Endothelial cell of umbilical vein (primary cell): Measurements from ENCODE around the gene NFIL3. TPM values are rescaled to one million over a fixed set of nuclear protein-coding genes. Genes with fewer than 3 reads are reported as not detected.

Source experiments
- BruUV-seq: library from RNA; stranded (reverse); fragments of 400-500 nt; replicated peaks from 2 replicates; lab custom pipeline; 2021; lab: Mats Ljungman, UMichigan
- CTCF ChIA-PET: fragments of 300-600, 350-600 bp; sonication (Branson Sonifier 250); formaldehyde crosslinking; loops from one replicate; lab custom pipeline; 2021; ENCODE audit warnings: antibody characterized with exemption, inconsistent platforms; lab: Charles Lee
- POLR2A ChIA-PET: fragments of 300-600, 350-600 bp; sonication (Branson Sonifier 250); formaldehyde crosslinking; loops from one replicate; lab custom pipeline; 2021; ENCODE audit warnings: antibody characterized with exemption, inconsistent platforms; lab: Charles Lee
- DNase-seq: peaks from one replicate; pipeline ENCODE4 v3.0.0-alpha.2; 2011; ENCODE audit warnings: low read depth, low spot score
- FAIRE-seq: peaks from 2 replicates; lab custom pipeline; 2011; peaks lifted over from hg19 to GRCh38; lab: Jason Lieb, UNC
- H2AFZ ChIP-seq: 2 replicates; pipeline ENCODE4 v1.6.0; 2012; ENCODE audit warnings: low read depth, low read length, control low read depth, inconsistent platforms
- H3K27ac ChIP-seq: 2 replicates; pipeline ENCODE4 v1.5.1; 2011; ENCODE audit warnings: low read depth, mild to moderate bottlenecking, control low read depth, low read length, moderate library complexity; ENCODE audit not compliant: insufficient read depth
- H3K27me3 ChIP-seq, 2 experiments: 2 replicates each; pipeline versions ENCODE4 v1.6.0 to v1.6.1; 2011; ENCODE audit warnings: low read length in 2 of 2, mixed read lengths in 1 of 2; ENCODE audit not compliant: control insufficient read depth in 2 of 2, insufficient read depth in 2 of 2
- H3K36me3 ChIP-seq, 2 experiments: 2 replicates in 1 of 2; 3 replicates in 1 of 2; pipeline ENCODE4 v1.5.1; 2011; ENCODE audit warnings: low read length in 2 of 2, mild to moderate bottlenecking in 1 of 2, moderate library complexity in 1 of 2; ENCODE audit not compliant: control insufficient read depth in 2 of 2, insufficient read depth in 2 of 2; ENCODE audit errors: extremely low read depth in 1 of 2
- H3K4me1 ChIP-seq: 3 replicates; pipeline ENCODE4 v1.5.1; 2011; ENCODE audit warnings: mild to moderate bottlenecking, low read length; ENCODE audit not compliant: control insufficient read depth, insufficient read depth; ENCODE audit errors: extremely low read depth
- H3K4me2 ChIP-seq: 2 replicates; pipeline ENCODE4 v1.6.1; 2011; ENCODE audit warnings: low read length, control low read depth, mixed read lengths; ENCODE audit not compliant: insufficient read depth
- H3K4me3 ChIP-seq, 3 experiments: fragments of 200-600 bp in 1 of 3; sonication (generic), shearing (Covaris generic) in 1 of 3; replicated peaks in 1 of 3; 2 replicates each; pipeline ENCODE4 v1.5.1; 2011 to 2016; ENCODE audit warnings: control low read depth in 3 of 3, low read length in 3 of 3, mild to moderate bottlenecking in 2 of 3, inconsistent platforms in 1 of 3, low read depth in 1 of 3, moderate library complexity in 1 of 3; ENCODE audit not compliant: insufficient read depth in 1 of 3
- H3K79me2 ChIP-seq: 2 replicates; pipeline ENCODE4 v1.6.0; 2012; ENCODE audit warnings: low read length, inconsistent platforms; ENCODE audit not compliant: control insufficient read depth, insufficient read depth
- H3K9ac ChIP-seq: replicated peaks from 2 replicates; pipeline ENCODE3; 2011; ENCODE audit warnings: low read length, control low read depth; ENCODE audit not compliant: insufficient read depth; ENCODE audit errors: extremely low read depth
- H3K9me1 ChIP-seq: replicated peaks from 3 replicates; pipeline ENCODE4 v1.6.0; 2011; ENCODE audit warnings: mild to moderate bottlenecking, low read length; ENCODE audit not compliant: control insufficient read depth, insufficient read depth; ENCODE audit errors: extremely low read depth
- H3K9me3 ChIP-seq: replicated peaks from 2 replicates; pipeline ENCODE4 v1.5.1; 2012; ENCODE audit warnings: low read length, inconsistent platforms; ENCODE audit not compliant: control insufficient read depth, insufficient read depth
- H4K20me1 ChIP-seq: replicated peaks from 2 replicates; pipeline ENCODE3; 2011; ENCODE audit warnings: mild to moderate bottlenecking, low read length; ENCODE audit not compliant: control insufficient read depth, insufficient read depth; ENCODE audit errors: extremely low read depth
- EZH2 ChIP-seq: IDR thresholded peaks from 2 replicates; pipeline ENCODE4 v1.6.1; 2012; ENCODE audit warnings: borderline replicate concordance, low read depth, mild to moderate bottlenecking, moderate library complexity, low read length, inconsistent platforms; ENCODE audit not compliant: severe bottlenecking
- FOS ChIP-seq: IDR thresholded peaks from 2 replicates; pipeline ENCODE4 v1.6.1; 2011; ENCODE audit warnings: mild to moderate bottlenecking, low read length, moderate library complexity, borderline replicate concordance; ENCODE audit not compliant: insufficient read depth
- GATA2 ChIP-seq: IDR thresholded peaks from 2 replicates; pipeline ENCODE4 v1.7.0; 2011; ENCODE audit warnings: low read depth, mild to moderate bottlenecking, moderate library complexity, mixed read lengths, low read length; ENCODE audit not compliant: insufficient read length, insufficient read depth
- JUN ChIP-seq: IDR thresholded peaks from 2 replicates; pipeline ENCODE4 v1.6.1; 2011; ENCODE audit warnings: borderline replicate concordance, low read depth; ENCODE audit not compliant: insufficient read length, insufficient read depth
- MAX ChIP-seq: IDR thresholded peaks from 2 replicates; pipeline ENCODE4 v1.6.1; 2011; ENCODE audit not compliant: insufficient read depth, insufficient read length
- MYC ChIP-seq: IDR thresholded peaks from one replicate; pipeline ENCODE4 v1.6.1; 2011; ENCODE audit warnings: mild to moderate bottlenecking, low read depth, low read length
- POLR2A ChIP-seq: IDR thresholded peaks from 2 replicates; pipeline ENCODE4 v1.6.1; 2012; ENCODE audit warnings: low read depth, mild to moderate bottlenecking, control low read depth, low read length
- POLR2AphosphoS5 ChIP-seq: IDR thresholded peaks from 2 replicates; pipeline ENCODE4 v1.6.1; 2012; ENCODE audit warnings: low read depth, mild to moderate bottlenecking, control low read depth, low read length, moderate library complexity; ENCODE audit not compliant: insufficient read depth
- dilution Hi-C: fragments of 300-500 bp; cut with MboI; formaldehyde crosslinking; loops from one replicate; pipeline ENCODE4 v1.15.0; 2019; ENCODE audit warnings: low sequenced_read_pairs; ENCODE audit not compliant: extremely low pct_ligation_motif_present
- intact Hi-C: fragments of 100-400 bp; cut with micrococcal nuclease; formaldehyde crosslinking; loops from one replicate; pipeline ENCODE4 v1.10.0; 2022
- polyA plus RNA-seq, 4 experiments: library from polyadenylated mRNA; depleted of rRNA in 3 of 4; stranded (reverse) in 3 of 4; unstranded in 1 of 4; fragments of >200 nt; gene quantifications; 2 replicates each; pipeline versions ENCODE4 v1.2.1 to v1.2.3, GENCODE V29; 2011 to 2012; ENCODE audit warnings: missing spikeins in 1 of 4
- total RNA-seq: library from RNA; stranded (reverse); gene quantifications from 2 replicates; pipeline ENCODE4 v1.2.3, GENCODE V29; 2021
- TF ChIP-seq, protein P1 (sequence below), 2 donors: IDR thresholded peaks; 1 replicate in 1 of 2; 2 replicates in 1 of 2; pipeline ENCODE4 v1.5.1; 2011; ENCODE audit warnings: low read length in 2 of 2, mild to moderate bottlenecking in 2 of 2, moderate library complexity in 2 of 2, control low read depth in 1 of 2, inconsistent platforms in 1 of 2, low read depth in 1 of 2; ENCODE audit not compliant: insufficient read depth in 1 of 2; ENCODE audit errors: extremely low read depth in 1 of 2

Gene NFIL3
- total and polyA plus RNA-seq, 2 donors (not counting 3 experiments of a cell fraction or from before 2014, with no cell fraction given) = 2.9 to 10.5 TPM

DNA sequence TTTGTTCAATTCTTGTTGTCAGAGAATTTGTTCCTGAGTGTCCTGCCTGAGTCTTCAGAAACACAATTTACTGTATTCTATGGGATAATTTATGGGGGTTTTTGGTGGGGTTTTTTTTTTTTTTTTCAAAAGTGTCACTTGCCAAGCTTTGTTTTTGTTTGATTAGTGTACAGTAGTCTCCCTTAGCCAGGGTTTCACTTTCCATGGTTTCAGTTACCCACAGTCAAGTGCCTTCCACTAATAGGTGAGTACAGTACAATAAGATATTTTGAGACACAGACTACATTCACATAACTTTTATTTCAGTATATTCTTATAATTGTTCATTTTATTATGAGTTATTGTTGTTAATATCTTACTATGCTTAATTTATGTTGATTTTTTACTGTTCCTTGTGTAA, 36.9 kb downstream of the NFIL3 start:
- Histone ChIP-seq H3K27me3 (no peaks in the 10 kb centered on the region), H3K9me1 (no peaks in the 10 kb centered on the region), H4K20me1 (no peaks in the 10 kb centered on the region), H3K36me3 (no peaks in the 10 kb centered on the region), H3K4me3 (no peak overlapping the region), H3K27ac (no peak overlapping the region), H3K4me2 (no peak overlapping the region), H3K9me3 (no peaks in the 10 kb centered on the region), H2AFZ (no peak overlapping the region), H3K9ac (no peak overlapping the region), H3K79me2 (no peaks in the 10 kb centered on the region), H3K4me1 (no peaks in the 10 kb centered on the region)
- TF ChIP-seq POLR2AphosphoS5 (no peak), GATA2 (no peak), JUN (no peak), FOS (no peak), MAX (no peak), EZH2 (no peak), POLR2A (no peak), MYC (no peak)
- TF ChIP-seq, protein P1, sequence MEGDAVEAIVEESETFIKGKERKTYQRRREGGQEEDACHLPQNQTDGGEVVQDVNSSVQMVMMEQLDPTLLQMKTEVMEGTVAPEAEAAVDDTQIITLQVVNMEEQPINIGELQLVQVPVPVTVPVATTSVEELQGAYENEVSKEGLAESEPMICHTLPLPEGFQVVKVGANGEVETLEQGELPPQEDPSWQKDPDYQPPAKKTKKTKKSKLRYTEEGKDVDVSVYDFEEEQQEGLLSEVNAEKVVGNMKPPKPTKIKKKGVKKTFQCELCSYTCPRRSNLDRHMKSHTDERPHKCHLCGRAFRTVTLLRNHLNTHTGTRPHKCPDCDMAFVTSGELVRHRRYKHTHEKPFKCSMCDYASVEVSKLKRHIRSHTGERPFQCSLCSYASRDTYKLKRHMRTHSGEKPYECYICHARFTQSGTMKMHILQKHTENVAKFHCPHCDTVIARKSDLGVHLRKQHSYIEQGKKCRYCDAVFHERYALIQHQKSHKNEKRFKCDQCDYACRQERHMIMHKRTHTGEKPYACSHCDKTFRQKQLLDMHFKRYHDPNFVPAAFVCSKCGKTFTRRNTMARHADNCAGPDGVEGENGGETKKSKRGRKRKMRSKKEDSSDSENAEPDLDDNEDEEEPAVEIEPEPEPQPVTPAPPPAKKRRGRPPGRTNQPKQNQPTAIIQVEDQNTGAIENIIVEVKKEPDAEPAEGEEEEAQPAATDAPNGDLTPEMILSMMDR (IDR thresholded peaks at IDR 0.05; ENCODE audit: extremely low read depth in 1 of 2, insufficient read depth in 1 of 2, low read depth in 1 of 2, low read length in 2 of 2) = no peak
- CTCF ChIA-PET = interaction anchor here (1.4 kb wide), 1 partner anchor 10 kb away, joined by 5 read pairs; no protein-coding TSS in a partner anchor
- POLR2A ChIA-PET = no interaction called here
- dilution Hi-C loops (no loop called here), intact Hi-C loops (no loop called here)
- FAIRE-seq (no peak), DNase-seq (no peak)
- BruUV-seq = no TSS peak
